Brain microvascular endothelial cell (primary cell): ENCODE measurements around the gene SH3PXD2A.

Experiments used
- DNase-seq: peaks from one replicate; pipeline ENCODE4 v3.0.0-alpha.2; 2020
- H3K27ac ChIP-seq: fragments of 250-450 bp; sonication (Bioruptor Pico); 2 replicates; pipeline ENCODE4 v1.5.1; 2020; ENCODE audit warnings: mild to moderate bottlenecking, moderate library complexity
- H3K27me3 ChIP-seq: fragments of 250-450 bp; sonication (Bioruptor Pico); replicated peaks from 2 replicates; pipeline ENCODE4 v1.5.1; 2020; ENCODE audit warnings: mild to moderate bottlenecking
- H3K36me3 ChIP-seq: fragments of 250-450 bp; sonication (Bioruptor Pico); replicated peaks from 2 replicates; pipeline ENCODE4 v1.5.1; 2020; ENCODE audit warnings: mild to moderate bottlenecking
- H3K4me3 ChIP-seq: 2 replicates; pipeline ENCODE4 v1.5.1; 2011; ENCODE audit warnings: low read depth, mild to moderate bottlenecking, control low read depth, low read length, moderate library complexity
- CTCF ChIP-seq: IDR thresholded peaks from 2 replicates; pipeline ENCODE4 v1.5.1; 2011; ENCODE audit warnings: low read depth, mild to moderate bottlenecking, moderate library complexity, low read length, control low read depth, inconsistent platforms; ENCODE audit errors: missing control alignments
- in situ Hi-C: cut with HindIII; loops from 2 replicates; pipeline ENCODE4 v1.10.0; 2017; ENCODE audit warnings: low sequenced_read_pairs, low pct_ligation_motif_present

The SH3PXD2A gene

GRCh38 chr10:103648636-103649532, 206.5 kb downstream of the SH3PXD2A start:
- Histone ChIP-seq H3K27me3 (no peaks in the 10 kb centered on the region), H3K27ac (no peak overlapping the region), H3K36me3 (peaks cover 14% of the 10 kb centered on the region), H3K4me3 (no peak overlapping the region)
- no peak for TF ChIP-seq CTCF
- in situ Hi-C loops, result no loop called here
- no peak for DNase-seq

DNA sequence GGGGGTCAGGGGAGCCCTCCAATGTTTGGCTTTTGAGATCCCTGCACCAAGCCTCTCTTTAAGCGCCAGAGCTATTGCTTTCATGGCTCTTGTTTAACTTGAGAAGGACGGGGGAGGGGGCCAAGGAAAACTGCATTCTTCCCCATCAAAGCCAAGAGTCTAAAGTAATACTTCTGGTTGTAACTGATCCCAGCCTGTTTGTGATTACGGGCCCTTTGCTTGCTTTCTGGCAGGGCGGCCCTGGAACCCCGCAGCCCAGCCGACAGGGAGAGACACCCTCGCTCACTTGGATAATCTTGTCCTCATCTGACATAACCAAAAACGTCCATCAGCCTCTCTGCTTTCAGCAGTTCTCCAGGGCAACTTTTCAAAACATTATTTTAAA, 207.1 kb downstream of the SH3PXD2A start:
- Histone ChIP-seq H3K36me3 (peaks cover 12% of the 10 kb centered on the region), H3K27me3 (no peaks in the 10 kb centered on the region), H3K4me3 (no peak overlapping the region), H3K27ac (no peak overlapping the region)
- in situ Hi-C loops, result no loop called here
- no peak for DNase-seq
- TF ChIP-seq CTCF, result no peak

- H3K27ac ChIP-seq, result no peak overlapping the region
- no peak for TF ChIP-seq CTCF
- H3K36me3 ChIP-seq, result peaks cover 9% of the 10 kb centered on the region
- H3K27me3 ChIP-seq, result no peaks in the 10 kb centered on the region
- H3K4me3 ChIP-seq, result no peak overlapping the region
- DNase-seq, result no peak
- in situ Hi-C loops, result no loop called here
Measured at GRCh38 chr10:103646304-103646703, 209.1 kb downstream of the SH3PXD2A start.

DNA sequence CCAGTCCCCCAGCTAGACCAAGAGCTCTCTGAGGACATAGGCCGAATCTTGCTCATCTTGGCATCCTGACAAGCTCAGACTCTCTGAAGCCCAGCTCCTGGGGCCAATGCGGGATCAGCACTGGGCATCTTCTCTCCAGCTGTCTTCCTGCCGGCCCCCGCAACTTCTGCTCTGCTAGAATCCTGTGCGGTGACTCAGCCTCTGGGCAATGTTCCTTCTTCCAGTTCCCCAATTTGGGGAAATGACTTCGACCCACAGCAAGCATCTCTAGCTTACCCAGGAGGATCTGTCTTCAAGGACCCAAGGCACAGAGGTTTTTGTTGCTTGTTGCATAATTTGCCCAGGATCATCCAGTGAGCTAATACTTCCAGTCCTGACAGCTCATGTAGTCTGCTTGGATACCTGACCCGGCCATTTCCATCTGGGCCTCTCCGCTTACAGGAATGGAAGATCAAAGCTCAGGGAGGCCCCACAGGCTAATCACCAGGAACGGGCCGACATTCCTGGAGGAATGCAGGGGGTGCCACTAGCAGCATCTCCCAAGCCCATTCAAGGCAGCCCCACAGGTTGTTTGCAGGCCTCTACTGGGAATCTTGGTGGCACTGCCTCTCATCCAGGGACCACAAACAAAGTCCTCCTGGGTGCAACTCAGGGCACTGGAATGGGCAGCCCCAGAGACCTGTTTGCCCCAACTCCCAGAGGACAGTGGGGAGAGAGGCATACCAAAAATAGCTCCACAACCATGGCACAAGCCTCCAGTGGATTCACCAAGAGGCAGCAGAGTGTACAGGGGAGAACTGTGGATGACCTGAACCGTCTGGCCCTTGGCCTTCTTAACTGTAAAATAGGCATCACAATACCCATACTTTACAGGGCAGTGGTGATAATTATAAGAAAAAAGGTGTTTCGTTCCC, 210.0 kb downstream of the SH3PXD2A start:
- in situ Hi-C loops, result no loop called here
- peaks cover 4% of the 10 kb centered on the region for H3K36me3 ChIP-seq
- H3K27me3 ChIP-seq, result no peaks in the 10 kb centered on the region
- no peak for TF ChIP-seq CTCF
- H3K27ac ChIP-seq, result no peak overlapping the region
- no peak overlapping the region for H3K4me3 ChIP-seq
- DNase-seq, result peak; percentile 83

DNA sequence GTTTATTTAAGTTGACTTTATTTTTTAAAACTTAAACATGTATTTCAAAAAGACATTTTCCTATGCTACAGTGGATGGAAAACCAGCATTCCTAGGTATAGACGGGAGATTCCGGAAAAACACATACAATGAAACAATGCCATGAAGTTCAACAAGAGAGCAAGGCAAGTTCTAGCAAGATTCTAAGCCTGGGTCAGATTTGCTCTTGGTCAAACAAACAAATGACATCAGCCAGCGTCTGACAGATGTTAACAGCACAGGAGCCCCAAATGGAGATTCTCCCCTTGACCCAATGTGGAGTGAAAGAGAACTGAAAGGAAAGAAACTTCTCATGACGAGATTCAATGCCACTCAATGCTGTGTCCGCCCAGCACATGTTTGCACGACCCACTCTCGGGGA, 212.0 kb downstream of the SH3PXD2A start:
- in situ Hi-C loops, result no loop called here
- H3K36me3 ChIP-seq, result peaks cover 4% of the 10 kb centered on the region

More for the DNA sequence above, 212.0 kb downstream of the SH3PXD2A start:
- Histone ChIP-seq H3K4me3 (no peak overlapping the region), H3K27ac (no peak overlapping the region), H3K27me3 (no peaks in the 10 kb centered on the region)
- TF ChIP-seq CTCF, result no peak
- DNase-seq, result no peak
